ENCODE results near the gene RGS16. TPM values are rescaled to one million over a fixed set of nuclear protein-coding genes. Genes with fewer than 3 reads are reported as not detected.
A peak's percentile ranks its signal among the peaks of the same experiment; 100 is the strongest.

The RGS16 gene
- total and polyA plus RNA-seq, 7 donors, result 0.46 to 12.4 (median 2.5) TPM

DNA sequence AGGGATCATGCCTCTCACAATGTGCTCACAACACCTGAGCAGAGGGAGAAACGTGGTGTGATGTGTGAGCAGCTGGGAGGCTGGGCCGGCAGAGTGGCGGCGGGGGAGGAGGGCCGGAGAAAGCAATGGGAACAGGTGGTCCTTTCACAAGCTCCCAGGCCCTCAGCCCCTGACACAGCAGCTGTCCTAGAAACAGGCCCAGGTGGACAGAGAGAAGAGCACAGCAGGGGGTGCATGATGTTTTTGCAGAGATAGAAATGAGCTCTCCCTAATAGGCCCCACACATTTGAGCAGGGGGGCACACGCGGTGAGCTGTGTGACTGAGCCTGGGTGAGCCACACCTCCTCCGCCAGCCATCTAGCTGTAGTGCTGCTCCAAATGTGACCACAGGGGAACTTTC, 7.6 kb upstream of the RGS16 start:
- no peak overlapping the region for H3K27ac ChIP-seq
- no peak for DNase-seq
- no peak overlapping the region for H3K4me3 ChIP-seq
- intact Hi-C loops (cut with DNase I), result no loop called here
- 86 to 93% methylated on average over 8 of the region's 8 CpGs for WGBS, 2 donors
- H3K27me3 ChIP-seq, result no peaks in the 10 kb centered on the region
- no peaks in the 10 kb centered on the region for H3K36me3 ChIP-seq
- H3K4me1 ChIP-seq, result peaks cover 0 to 23% (median 19%) of the 10 kb centered on the region in 4 donors
- TF ChIP-seq, protein P1, sequence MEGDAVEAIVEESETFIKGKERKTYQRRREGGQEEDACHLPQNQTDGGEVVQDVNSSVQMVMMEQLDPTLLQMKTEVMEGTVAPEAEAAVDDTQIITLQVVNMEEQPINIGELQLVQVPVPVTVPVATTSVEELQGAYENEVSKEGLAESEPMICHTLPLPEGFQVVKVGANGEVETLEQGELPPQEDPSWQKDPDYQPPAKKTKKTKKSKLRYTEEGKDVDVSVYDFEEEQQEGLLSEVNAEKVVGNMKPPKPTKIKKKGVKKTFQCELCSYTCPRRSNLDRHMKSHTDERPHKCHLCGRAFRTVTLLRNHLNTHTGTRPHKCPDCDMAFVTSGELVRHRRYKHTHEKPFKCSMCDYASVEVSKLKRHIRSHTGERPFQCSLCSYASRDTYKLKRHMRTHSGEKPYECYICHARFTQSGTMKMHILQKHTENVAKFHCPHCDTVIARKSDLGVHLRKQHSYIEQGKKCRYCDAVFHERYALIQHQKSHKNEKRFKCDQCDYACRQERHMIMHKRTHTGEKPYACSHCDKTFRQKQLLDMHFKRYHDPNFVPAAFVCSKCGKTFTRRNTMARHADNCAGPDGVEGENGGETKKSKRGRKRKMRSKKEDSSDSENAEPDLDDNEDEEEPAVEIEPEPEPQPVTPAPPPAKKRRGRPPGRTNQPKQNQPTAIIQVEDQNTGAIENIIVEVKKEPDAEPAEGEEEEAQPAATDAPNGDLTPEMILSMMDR (IDR thresholded peaks at IDR 0.05), result no peak
- TF ChIP-seq EP300 (IDR thresholded peaks at IDR 0.05) (no peak), POLR2AphosphoS5 (IDR thresholded peaks at IDR 0.05) (no peak), POLR2A (IDR thresholded peaks at IDR 0.05) (no peak)
- no peaks in the 10 kb centered on the region for H3K9me3 ChIP-seq

DNA sequence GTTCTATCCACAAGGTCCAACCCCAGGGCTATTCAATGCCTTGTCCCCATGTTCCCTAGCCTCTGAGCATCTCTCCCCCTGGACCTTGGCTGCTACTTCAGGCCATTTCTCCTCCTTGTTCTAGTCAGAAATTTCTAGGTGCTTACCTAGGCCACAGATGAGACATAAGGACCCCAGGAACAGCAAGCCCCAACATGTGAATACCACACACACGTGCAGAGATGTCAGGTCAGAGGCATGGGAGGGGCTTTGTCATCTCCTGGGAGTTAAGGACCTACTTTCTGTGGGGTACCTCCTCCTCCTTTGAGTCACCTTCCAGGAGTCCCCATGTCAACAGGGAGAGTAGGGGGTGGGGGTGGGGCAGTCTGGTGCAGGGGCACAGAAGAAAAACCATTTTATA, 7.1 kb upstream of the RGS16 start:
- Histone ChIP-seq H3K4me3 (no peak overlapping the region), H3K27ac (no peak overlapping the region), H3K27me3 (no peaks in the 10 kb centered on the region), H3K36me3 (no peaks in the 10 kb centered on the region), H3K9me3 (no peaks in the 10 kb centered on the region), H3K4me1 (peaks cover 0 to 21% (median 16%) of the 10 kb centered on the region in 4 donors)
- no peak for DNase-seq
- no peak for TF ChIP-seq POLR2AphosphoS5 (IDR thresholded peaks at IDR 0.05)
- no peak for TF ChIP-seq POLR2A (IDR thresholded peaks at IDR 0.05)
- no peak for TF ChIP-seq EP300 (IDR thresholded peaks at IDR 0.05)
- TF ChIP-seq, protein P1 (IDR thresholded peaks at IDR 0.05), result no peak
- intact Hi-C loops (cut with DNase I), result no loop called here
- WGBS, 2 donors, result 79 to 95% methylated on average over 1 of the region's 1 CpG

DNA sequence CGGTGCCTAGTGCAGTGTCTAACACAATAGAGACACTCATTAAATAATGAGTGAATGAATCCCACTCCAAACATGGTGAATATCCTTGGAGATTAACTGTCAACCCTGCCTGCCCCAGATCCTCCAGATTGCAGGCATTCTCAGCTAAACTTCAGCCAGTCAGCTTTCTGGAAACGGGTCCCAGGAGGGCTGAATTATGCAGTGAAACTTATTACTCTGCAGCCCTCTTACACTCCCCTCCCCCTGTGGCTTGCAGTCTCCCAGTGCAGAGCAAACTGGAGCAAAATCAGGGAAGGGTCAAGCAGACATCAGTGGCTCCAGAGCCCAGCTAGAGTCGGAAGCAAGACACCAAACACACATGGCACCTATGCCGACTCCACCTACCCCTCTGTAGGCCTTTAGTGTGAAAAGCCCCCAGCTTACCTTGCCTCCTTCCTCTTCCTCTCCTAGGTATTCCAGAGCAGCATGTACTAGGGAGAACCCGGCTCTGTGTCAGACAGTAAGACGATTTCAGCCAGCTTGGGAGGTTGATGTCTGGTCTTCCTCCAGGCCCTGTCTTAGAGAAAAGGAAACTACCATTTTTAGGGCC, 6.5 kb upstream of the RGS16 start:
- TF ChIP-seq POLR2AphosphoS5 (IDR thresholded peaks at IDR 0.05) (no peak), POLR2A (IDR thresholded peaks at IDR 0.05) (no peak), EP300 (IDR thresholded peaks at IDR 0.05) (no peak)
- TF ChIP-seq, protein P1 (IDR thresholded peaks at IDR 0.05), result no peak
- intact Hi-C loops (cut with DNase I), result no loop called here
- peaks cover 0 to 15% (median 9%) of the 10 kb centered on the region in 4 donors for H3K4me1 ChIP-seq
- no peak for DNase-seq
- no peak overlapping the region for H3K27ac ChIP-seq
- H3K4me3 ChIP-seq, result no peak overlapping the region
- H3K36me3 ChIP-seq, result no peaks in the 10 kb centered on the region
- WGBS, 2 donors, result 85 to 86% methylated on average over 6 of the region's 6 CpGs
- H3K27me3 ChIP-seq, result no peaks in the 10 kb centered on the region
- H3K9me3 ChIP-seq, result no peaks in the 10 kb centered on the region

DNA sequence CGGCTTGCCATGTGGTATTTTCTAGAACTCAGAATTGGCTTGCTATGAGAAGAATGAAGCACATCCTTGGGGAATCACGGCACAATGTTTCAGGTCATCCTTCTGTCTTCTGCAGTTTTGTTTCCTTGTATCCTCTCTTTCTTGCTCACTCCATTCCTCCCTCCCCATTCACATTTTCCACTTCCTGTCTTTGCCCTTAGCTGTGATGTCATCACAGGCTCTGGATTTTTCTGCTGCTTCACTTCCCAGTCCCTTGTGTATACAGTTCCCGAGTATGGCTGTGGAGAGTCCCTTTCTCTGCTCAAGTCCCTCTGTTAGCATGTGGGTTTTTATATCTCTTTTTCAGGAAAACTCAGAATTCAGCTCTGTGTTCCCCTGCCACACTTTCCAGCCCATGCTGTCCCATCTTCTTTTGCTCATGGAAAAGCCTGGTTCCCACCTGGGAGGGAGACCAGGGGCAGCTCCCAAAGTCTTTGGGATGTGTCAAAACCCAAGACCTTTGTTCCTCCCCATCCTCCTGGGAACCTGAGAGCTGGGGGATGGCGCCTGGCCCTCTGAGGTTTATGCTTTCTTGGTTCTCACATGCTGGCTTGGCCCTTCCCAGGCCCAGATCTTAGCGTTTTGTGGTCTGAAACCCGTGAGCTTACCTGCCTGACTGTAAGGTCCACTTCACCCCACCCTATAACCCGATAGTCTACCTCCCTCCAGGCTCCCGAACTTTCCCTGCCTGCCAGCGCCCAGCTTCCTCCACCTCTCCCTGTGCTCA, 4.8 kb upstream of the RGS16 start:
- Histone ChIP-seq H3K27me3 (no peaks in the 10 kb centered on the region), H3K36me3 (no peaks in the 10 kb centered on the region), H3K9me3 (no peaks in the 10 kb centered on the region), H3K27ac (peak overlapping the region in 1 of 4 donors; percentile 37), H3K4me3 (no peak overlapping the region), H3K4me1 (peaks cover 0 to 11% (median 8%) of the 10 kb centered on the region in 4 donors)
- no peak for DNase-seq
- intact Hi-C loops (cut with DNase I), result no loop called here
- WGBS, 2 donors, result 85 to 88% methylated on average over 9 of the region's 9 CpGs
- peak in 1 of 4 donors; percentile 18 for TF ChIP-seq POLR2AphosphoS5 (IDR thresholded peaks at IDR 0.05)
- TF ChIP-seq POLR2A (IDR thresholded peaks at IDR 0.05), result no peak

DNA sequence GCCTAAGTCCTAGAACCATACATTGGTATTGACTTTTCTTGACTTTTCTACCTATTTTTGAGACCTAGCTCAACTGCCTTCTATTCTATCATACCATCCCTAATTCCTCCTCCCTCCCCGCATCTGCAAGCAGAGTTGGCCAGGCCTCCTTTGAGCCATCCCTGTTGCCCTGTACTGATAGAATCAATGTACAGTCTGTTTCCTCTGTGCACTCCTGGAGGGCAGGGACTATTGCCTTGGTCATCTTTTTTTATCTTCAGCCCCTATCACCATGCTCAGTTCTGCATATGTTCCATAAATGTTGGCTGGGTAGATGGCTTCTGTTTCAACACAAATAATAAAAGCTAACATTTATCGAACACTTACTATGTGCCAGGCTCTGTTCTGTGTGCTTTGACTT, 4.0 kb upstream of the RGS16 start:
- Histone ChIP-seq H3K9me3 (no peaks in the 10 kb centered on the region), H3K4me3 (no peak overlapping the region), H3K27me3 (no peaks in the 10 kb centered on the region), H3K27ac (no peak overlapping the region), H3K4me1 (peaks cover 0 to 16% (median 15%) of the 10 kb centered on the region in 4 donors), H3K36me3 (no peaks in the 10 kb centered on the region)
- 45 to 87% methylated on average over 2 of the region's 2 CpGs for WGBS, 2 donors
- TF ChIP-seq EP300 (IDR thresholded peaks at IDR 0.05) (no peak), POLR2A (IDR thresholded peaks at IDR 0.05) (no peak), POLR2AphosphoS5 (IDR thresholded peaks at IDR 0.05) (no peak)
- TF ChIP-seq, protein P1 (IDR thresholded peaks at IDR 0.05), result no peak
- no peak for DNase-seq
- intact Hi-C loops (cut with DNase I), result no loop called here
